GM21786 (cell line): ENCODE results near the gene CIC.

Source experiments
- ATAC-seq: cut with Tn5 transposase; IDR thresholded peaks from one replicate; pipeline ENCODE4 v1.9.1; 2021; ENCODE audit not compliant: unreplicated experiment

Gene CIC

DNA sequence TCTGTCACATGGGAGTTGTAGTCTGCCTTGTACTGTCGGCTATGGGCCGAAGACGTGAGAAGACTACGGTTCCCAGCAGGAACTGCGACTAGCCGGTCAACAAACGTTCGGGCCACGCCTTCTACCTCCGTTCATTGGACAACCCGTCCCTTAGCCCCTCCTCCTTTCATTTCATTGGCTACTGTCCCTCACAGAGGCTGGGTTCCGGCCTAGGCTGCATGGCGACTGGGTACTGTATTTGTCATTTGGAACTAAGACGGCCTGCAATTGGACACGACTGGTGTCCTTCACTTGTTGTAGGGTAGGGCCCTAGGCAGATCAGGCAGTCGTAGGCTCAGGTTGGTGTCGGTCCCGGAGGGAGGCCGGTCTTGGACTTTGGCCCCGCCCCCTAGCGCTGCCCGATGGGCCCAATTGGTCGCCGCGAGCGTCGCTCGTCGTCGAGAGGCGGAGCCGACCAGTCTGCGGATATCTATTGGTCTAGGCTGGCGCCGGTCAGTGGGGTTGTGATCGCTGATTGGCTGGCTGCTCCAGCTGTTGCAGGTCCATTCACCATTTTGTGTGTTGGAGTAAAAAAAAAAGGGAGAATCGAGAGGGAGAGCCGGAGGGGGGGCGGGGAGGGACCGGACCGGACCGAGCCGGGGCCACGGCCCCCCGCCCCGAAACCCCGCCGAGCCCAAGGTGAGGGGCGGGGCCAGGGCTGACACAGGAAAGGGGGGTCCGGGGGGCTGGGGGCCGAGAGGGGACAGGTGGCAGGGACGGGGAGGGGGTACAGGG, at the start of gene CIC:
CIC (plus strand) TSS at position 549 of the 774 bp plus-strand sequence. CDS start 2,532 bp downstream, outside the sequence.
- ATAC-seq, result peak; percentile 81

GRCh38 chr19:42219812-42220750, 49.0 kb upstream of the CIC start, which contains the start of gene ZNF526:
Gene ZNF526, plus strand, starts transcription at chr19:42220312. Its CDS starts 4,092 bp downstream, at chr19:42224404.
- peak; percentile 80 for ATAC-seq

DNA sequence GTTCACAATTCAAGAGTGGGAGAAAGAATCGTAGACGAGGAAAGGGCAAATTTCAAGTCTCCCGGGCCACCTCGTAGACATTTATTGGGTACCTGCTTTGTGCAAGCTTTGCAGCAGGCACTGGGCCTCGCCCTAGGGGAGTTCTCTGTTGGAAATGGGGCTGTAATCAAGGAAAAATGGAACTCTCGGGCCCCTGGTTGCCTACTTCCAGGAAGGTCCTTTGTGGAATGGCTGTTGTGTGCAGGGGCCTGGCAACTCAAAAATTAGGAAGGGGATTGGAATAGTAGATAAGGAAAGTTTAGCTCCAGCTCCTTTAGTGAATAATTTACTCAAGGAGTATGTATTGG, 48.3 kb upstream of the CIC start:
- no peak for ATAC-seq

DNA sequence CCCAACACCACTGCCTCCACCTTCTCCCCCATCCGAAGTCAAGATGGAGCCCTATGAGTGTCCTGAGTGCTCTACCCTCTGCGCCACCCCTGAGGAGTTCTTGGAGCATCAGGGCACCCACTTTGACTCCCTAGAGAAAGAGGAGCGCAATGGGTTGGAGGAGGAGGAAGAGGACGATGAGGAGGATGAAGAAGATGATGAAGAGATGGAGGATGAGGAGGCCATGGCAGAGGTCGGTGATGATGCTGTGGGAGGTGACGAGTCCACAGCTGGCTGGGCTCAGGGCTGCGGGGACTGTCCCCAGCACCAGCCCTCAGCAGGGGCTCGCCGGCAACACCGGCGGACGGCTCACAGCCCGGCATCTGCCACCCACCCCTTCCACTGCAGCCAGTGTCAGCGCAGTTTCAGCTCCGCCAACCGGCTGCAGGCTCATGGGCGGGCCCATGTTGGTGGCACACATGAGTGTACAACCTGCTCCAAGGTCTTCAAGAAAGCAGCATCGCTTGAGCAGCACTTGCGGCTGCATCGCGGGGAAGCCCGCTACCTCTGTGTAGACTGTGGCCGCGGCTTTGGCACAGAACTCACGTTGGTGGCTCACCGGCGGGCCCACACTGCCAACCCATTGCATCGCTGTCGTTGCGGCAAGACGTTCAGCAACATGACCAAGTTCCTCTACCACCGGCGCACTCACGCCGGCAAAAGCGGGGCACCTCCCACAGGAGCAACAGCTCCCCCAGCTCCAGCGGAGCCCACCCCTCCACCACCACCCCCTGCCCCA, 43.9 kb upstream of the CIC start:
- no peak for ATAC-seq

DNA sequence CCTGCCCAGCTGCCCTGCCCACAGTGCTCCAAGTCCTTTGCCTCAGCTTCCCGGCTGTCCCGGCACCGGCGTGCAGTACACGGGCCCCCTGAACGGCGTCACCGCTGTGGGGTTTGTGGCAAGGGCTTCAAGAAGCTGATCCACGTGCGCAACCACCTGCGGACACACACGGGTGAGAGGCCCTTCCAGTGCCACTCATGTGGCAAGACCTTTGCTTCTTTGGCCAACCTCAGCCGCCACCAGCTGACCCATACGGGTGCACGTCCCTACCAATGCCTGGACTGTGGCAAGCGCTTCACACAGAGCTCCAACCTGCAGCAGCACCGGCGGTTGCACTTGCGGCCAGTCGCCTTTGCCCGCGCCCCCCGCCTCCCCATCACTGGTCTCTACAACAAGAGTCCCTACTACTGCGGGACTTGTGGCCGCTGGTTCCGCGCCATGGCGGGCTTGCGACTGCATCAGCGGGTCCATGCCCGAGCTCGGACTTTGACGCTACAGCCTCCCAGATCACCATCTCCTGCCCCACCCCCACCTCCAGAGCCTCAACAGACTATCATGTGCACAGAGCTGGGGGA, 43.2 kb upstream of the CIC start:
- no peak for ATAC-seq

- ATAC-seq, result no peak
These were observed 42.2 kb upstream of the CIC start for GRCh38 chr19:42226886-42227285.

DNA sequence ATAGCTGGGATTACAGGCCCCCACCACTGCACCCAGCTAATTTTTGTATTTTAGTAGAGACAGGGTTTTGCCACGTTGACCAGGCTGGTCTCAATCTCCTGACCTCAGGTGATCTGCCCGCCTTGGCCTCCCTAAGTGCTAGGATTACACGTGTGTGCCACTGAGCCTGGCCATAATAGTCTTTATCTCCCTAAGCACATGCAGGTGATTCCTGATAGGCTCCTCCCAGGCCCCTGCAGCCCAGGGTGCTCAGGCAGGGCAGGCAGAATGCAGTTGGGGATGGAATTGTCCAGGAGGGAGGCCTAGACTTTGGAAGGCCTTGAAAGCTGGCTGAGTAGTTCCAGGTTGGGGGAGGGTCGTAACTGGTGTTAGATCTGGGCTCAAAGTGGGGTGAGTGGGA, 40.4 kb upstream of the CIC start:
- no peak for ATAC-seq

- no peak for ATAC-seq
These were observed 39.7 kb upstream of the CIC start for GRCh38 chr19:42229301-42229854.

DNA sequence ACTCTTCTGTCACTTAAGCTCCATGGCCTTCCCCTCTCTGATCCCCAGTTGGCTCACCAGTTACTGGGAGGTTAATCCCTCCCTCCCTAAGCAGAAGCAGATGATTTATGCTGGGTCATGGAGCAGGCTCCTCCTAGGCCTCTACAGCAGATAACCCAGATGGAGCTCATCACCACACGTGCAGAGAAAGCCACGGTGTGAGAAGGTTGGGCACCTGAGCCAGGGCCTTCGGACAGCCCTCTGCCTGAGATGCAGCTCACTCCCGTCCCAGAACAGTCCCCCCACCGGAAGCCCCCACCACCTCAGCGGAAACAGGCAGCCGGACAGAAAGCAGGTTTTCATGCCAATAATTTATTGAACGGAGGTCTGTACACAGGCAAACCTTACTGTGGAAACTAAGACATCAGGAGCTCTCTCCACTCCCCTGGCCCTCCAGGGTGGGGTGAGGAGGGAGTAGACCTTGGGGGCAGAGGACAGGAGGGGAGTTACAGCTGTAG, 39.1 kb upstream of the CIC start:
- no peak for ATAC-seq

DNA sequence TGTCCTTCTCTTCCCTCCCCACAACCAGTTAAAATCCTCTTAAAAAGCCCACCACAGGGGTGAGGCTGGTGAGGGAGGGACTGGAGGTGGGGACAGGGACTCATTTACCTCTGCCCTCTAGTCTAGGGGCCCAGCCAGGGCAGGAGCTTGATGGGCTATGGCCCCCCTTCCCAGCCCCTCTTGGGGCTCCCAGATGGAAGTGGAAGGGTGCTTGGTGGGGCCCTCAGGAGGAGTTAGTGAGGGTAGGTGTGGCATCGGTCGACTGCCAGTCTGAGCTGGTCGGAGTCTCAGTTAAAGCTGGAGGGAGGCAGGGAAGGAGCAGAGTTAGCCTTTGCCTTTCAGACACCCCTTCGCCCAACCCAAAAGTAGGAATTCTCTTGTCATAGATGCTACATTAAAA, 38.5 kb upstream of the CIC start:
- no peak for ATAC-seq

GRCh38 chr19:42232435-42232834, 36.6 kb upstream of the CIC start:
- no peak for ATAC-seq

GRCh38 chr19:42233106-42233505, 35.9 kb upstream of the CIC start:
- no peak for ATAC-seq

GRCh38 chr19:42233678-42234292, 35.3 kb upstream of the CIC start:
- no peak for ATAC-seq

GRCh38 chr19:42234364-42234763, 34.7 kb upstream of the CIC start:
- ATAC-seq, result no peak

GRCh38 chr19:42235181-42235580, 33.9 kb upstream of the CIC start:
- no peak for ATAC-seq

DNA sequence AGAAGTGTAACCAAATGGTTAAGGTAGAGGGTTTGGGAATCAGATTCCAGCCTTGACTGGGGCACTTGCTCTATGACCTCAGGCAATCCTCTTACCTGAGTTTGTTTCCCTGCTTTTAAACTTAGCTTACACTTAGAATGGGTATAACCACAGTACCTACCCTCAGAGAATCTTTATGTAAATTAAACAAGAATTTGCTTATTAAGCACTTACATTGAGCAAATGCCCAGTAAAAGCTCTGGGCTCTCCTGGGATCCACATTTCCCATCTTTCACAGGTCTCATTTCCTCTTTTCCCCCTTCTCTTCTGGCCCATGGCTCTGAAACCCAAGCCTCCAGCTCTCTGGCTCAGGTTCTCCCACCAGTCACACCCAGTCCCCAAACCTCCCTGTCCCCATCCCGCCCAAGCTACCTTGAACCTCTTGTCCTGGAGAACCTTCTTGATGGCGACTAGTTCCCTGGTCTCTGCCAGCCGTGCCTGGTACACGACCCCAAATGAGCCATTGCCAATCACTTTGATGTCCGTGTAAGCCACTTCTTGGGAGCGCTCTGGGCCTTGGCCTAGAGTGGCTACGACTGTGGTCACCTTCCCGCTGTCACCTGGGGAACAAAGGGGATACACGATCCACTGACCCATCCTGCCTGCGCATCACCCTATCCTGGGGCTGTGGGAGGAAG, 29.4 kb upstream of the CIC start:
- no peak for ATAC-seq

DNA sequence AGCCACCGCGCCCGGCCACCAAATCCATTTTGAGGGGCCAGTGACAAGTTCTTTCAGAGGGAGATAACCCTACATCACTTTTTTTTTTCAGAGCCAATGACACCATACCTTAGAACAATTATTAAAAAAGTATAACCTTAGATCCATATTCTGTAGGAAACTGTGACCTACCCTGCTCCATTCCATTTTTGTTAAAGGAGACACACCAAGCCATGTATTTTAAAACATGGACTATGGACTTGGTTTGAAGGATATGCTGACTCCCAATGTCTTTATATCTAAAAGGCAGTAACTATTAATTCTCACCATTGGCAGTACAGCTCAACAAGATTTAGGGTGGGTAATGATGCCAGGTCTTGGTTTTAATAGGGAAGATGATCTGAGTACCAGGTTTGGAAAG, 27.8 kb upstream of the CIC start:
- ATAC-seq, result no peak

DNA sequence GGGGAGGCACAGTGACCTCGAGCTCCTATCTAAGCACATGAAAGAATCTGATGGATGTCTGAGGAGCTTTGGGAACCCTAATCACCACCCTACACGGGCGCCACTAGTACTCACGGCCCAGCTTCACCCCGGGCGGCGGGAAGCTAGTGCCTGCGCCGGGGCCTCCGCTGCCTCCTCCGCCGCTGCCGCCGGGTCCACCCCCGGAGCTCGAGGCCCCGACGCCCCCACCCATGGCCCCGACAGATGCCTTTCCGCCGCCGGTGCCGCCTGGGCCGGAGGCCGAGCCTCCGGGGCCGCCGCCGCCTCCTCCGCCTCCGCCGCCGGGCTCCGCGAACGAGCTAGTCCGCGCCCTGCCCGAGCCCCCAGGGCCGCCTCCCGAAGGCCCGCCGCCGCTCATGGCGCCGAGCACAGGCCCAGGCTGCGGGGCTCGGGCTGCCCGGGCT, 27.0 kb upstream of the CIC start:
- no peak for ATAC-seq
